Measurements from ENCODE around the gene SND1.
A peak's percentile ranks its signal among the peaks of the same experiment; 100 is the strongest.

Gene SND1

GRCh38 chr7:127769696-127770400 is 117.9 kb downstream of the SND1 start:
- H3K9me2 ChIP-seq (ENCODE audit: low read depth, low read length) = no peaks in the 10 kb centered on the region
- no peaks in the 10 kb centered on the region for H4K20me1 ChIP-seq (ENCODE audit: insufficient read depth, low read length)
- no peak overlapping the region for H2AFZ ChIP-seq (ENCODE audit: low read length)
- peaks cover 16% of the 10 kb centered on the region for H3K79me2 ChIP-seq (ENCODE audit: insufficient read depth, low read length)
- no peak overlapping the region for H3K27ac ChIP-seq (ENCODE audit: low read depth, low read length, poor library complexity, severe bottlenecking)
- peaks cover 14% of the 10 kb centered on the region for H3K36me3 ChIP-seq (ENCODE audit: insufficient read depth, low read length)
- H3K4me3 ChIP-seq (ENCODE audit: low read depth, low read length, poor library complexity, severe bottlenecking) = no peak overlapping the region
- H3K27me3 ChIP-seq (ENCODE audit: insufficient read depth, low read length) = no peaks in the 10 kb centered on the region
- H3K9me3 ChIP-seq (ENCODE audit: low read length) = no peaks in the 10 kb centered on the region
- H3K4me2 ChIP-seq (ENCODE audit: low read length) = no peak overlapping the region
- peaks cover 33% of the 10 kb centered on the region for H3K4me1 ChIP-seq (ENCODE audit: insufficient read depth, low read length, severe bottlenecking)
- no peaks in the 10 kb centered on the region for H3F3A ChIP-seq (ENCODE audit: insufficient read depth, low read length)
- TF ChIP-seq CTCF (IDR thresholded peaks at IDR 0.05; ENCODE audit: low read length) (no peak), EZH2 (IDR thresholded peaks at IDR 0.05; ENCODE audit: borderline replicate concordance, low read length) (no peak)
- no peak overlapping the region for H3K9ac ChIP-seq (ENCODE audit: low read length)

- Histone ChIP-seq H3K27ac (ENCODE audit: low read depth, low read length, poor library complexity, severe bottlenecking) (peak overlapping the region; percentile 62), H3K4me3 (ENCODE audit: low read depth, low read length, poor library complexity, severe bottlenecking) (no peak overlapping the region), H3K9me3 (ENCODE audit: low read length) (no peaks in the 10 kb centered on the region), H3K4me1 (ENCODE audit: insufficient read depth, low read length, severe bottlenecking) (peaks cover 33% of the 10 kb centered on the region), H3K4me2 (ENCODE audit: low read length) (peak overlapping the region; percentile 37; the same call in 1 of the 2 replicates), H2AFZ (ENCODE audit: low read length) (no peak overlapping the region), H3K27me3 (ENCODE audit: insufficient read depth, low read length) (no peaks in the 10 kb centered on the region), H4K20me1 (ENCODE audit: insufficient read depth, low read length) (no peaks in the 10 kb centered on the region), H3F3A (ENCODE audit: insufficient read depth, low read length) (no peaks in the 10 kb centered on the region), H3K9ac (ENCODE audit: low read length) (no peak overlapping the region), H3K9me2 (ENCODE audit: low read depth, low read length) (no peaks in the 10 kb centered on the region), H3K79me2 (ENCODE audit: insufficient read depth, low read length) (peaks cover 16% of the 10 kb centered on the region), H3K36me3 (ENCODE audit: insufficient read depth, low read length) (peaks cover 7% of the 10 kb centered on the region)
- TF ChIP-seq CTCF (IDR thresholded peaks at IDR 0.05; ENCODE audit: low read length) (no peak), EZH2 (IDR thresholded peaks at IDR 0.05; ENCODE audit: borderline replicate concordance, low read length) (no peak)
These were observed 118.9 kb downstream of the SND1 start for GRCh38 chr7:127770885-127771284.

GRCh38 chr7:127771707-127772106 is 119.7 kb downstream of the SND1 start:
- Histone ChIP-seq H3K27me3 (ENCODE audit: insufficient read depth, low read length) (no peaks in the 10 kb centered on the region), H3K4me2 (ENCODE audit: low read length) (peak overlapping the region; percentile 37), H3K9ac (ENCODE audit: low read length) (no peak overlapping the region), H3K36me3 (ENCODE audit: insufficient read depth, low read length) (peaks cover 3% of the 10 kb centered on the region; the same call in 1 of the 2 replicates), H2AFZ (ENCODE audit: low read length) (no peak overlapping the region), H4K20me1 (ENCODE audit: insufficient read depth, low read length) (no peaks in the 10 kb centered on the region), H3K27ac (ENCODE audit: low read depth, low read length, poor library complexity, severe bottlenecking) (peak overlapping the region; percentile 62), H3K9me3 (ENCODE audit: low read length) (no peaks in the 10 kb centered on the region), H3F3A (ENCODE audit: insufficient read depth, low read length) (no peaks in the 10 kb centered on the region), H3K79me2 (ENCODE audit: insufficient read depth, low read length) (peaks cover 16% of the 10 kb centered on the region), H3K4me3 (ENCODE audit: low read depth, low read length, poor library complexity, severe bottlenecking) (peak overlapping the region; percentile 2), H3K9me2 (ENCODE audit: low read depth, low read length) (no peaks in the 10 kb centered on the region), H3K4me1 (ENCODE audit: insufficient read depth, low read length, severe bottlenecking) (peaks cover 33% of the 10 kb centered on the region)
- TF ChIP-seq EZH2 (IDR thresholded peaks at IDR 0.05; ENCODE audit: borderline replicate concordance, low read length) (no peak), CTCF (IDR thresholded peaks at IDR 0.05; ENCODE audit: low read length) (no peak)

All from OCI-LY1 (cell line).